Nephron (organoid): Measurements from ENCODE around the gene KLHL13.
A peak's percentile ranks its signal among the peaks of the same experiment; 100 is the strongest.

ENCODE experiments used
- H3K27ac Mint-ChIP-seq, 3 experiments: 2 replicates each; pipeline ENCODE4 v1.8.0; 2020; ENCODE audit warnings: mixed read lengths in 3 of 3, mild to moderate bottlenecking in 2 of 3, moderate library complexity in 1 of 3
- H3K27me3 Mint-ChIP-seq: 2 replicates; pipeline ENCODE4 v1.8.0; 2021; ENCODE audit warnings: low read depth, mild to moderate bottlenecking, moderate library complexity, mixed read lengths
- H3K36me3 Mint-ChIP-seq: 2 replicates; pipeline ENCODE4 v1.8.0; 2020; ENCODE audit warnings: low read depth, mixed read lengths
- H3K4me1 Mint-ChIP-seq: 2 replicates; pipeline ENCODE4 v1.8.0; 2020; ENCODE audit warnings: mixed read lengths
- H3K4me3 Mint-ChIP-seq, 3 experiments: 2 replicates each; pipeline ENCODE4 v1.8.0; 2020; ENCODE audit warnings: mild to moderate bottlenecking in 3 of 3, mixed read lengths in 3 of 3, moderate library complexity in 2 of 3
- H3K9me3 Mint-ChIP-seq: 2 replicates; pipeline ENCODE4 v1.8.0; 2020; ENCODE audit warnings: mixed read lengths
- CTCF ChIP-seq, 3 experiments: fragments of 200-600 bp; sonication (generic); IDR thresholded peaks; one replicate each; pipeline ENCODE4 v1.5.0; 2021; ENCODE audit warnings: antibody characterized with exemption in 3 of 3; ENCODE audit not compliant: unreplicated experiment in 3 of 3

Gene KLHL13

GRCh38 chrX:117895418-117895817 is 221.2 kb downstream of the KLHL13 start:
- Mint-ChIP-seq H3K4me3 (no peak overlapping the region), H3K27ac (peak overlapping the region in 1 of 3 experiments; percentile 52), H3K27me3 (no peaks in the 10 kb centered on the region), H3K4me1 (no peaks in the 10 kb centered on the region), H3K9me3 (no peaks in the 10 kb centered on the region), H3K36me3 (peaks cover 9% of the 10 kb centered on the region)
- TF ChIP-seq CTCF (IDR thresholded peaks at IDR 0.05; ENCODE audit: unreplicated experiment in 3 of 3): no peak

GRCh38 chrX:117892469-117892868 is 224.1 kb downstream of the KLHL13 start:
- H3K27me3 Mint-ChIP-seq: no peaks in the 10 kb centered on the region
- peaks cover 2% of the 10 kb centered on the region for H3K9me3 Mint-ChIP-seq
- H3K4me1 Mint-ChIP-seq: peaks cover 8% of the 10 kb centered on the region
- H3K36me3 Mint-ChIP-seq: peaks cover 9% of the 10 kb centered on the region
- no peak overlapping the region for H3K4me3 Mint-ChIP-seq
- peak overlapping the region in 1 of 3 experiments; percentile 60 for H3K27ac Mint-ChIP-seq
- no peak for TF ChIP-seq CTCF (IDR thresholded peaks at IDR 0.05; ENCODE audit: unreplicated experiment in 3 of 3)

- no peaks in the 10 kb centered on the region for H3K27me3 Mint-ChIP-seq
- TF ChIP-seq CTCF (IDR thresholded peaks at IDR 0.05; ENCODE audit: unreplicated experiment in 3 of 3): no peak
- H3K27ac Mint-ChIP-seq: no peak overlapping the region
Observed at GRCh38 chrX:117871796-117872195, 244.8 kb downstream of the KLHL13 start.

GRCh38 chrX:117860517-117860916 is 256.1 kb downstream of the KLHL13 start:
- no peak for TF ChIP-seq CTCF (IDR thresholded peaks at IDR 0.05; ENCODE audit: unreplicated experiment in 3 of 3)
- Mint-ChIP-seq H3K9me3 (peaks cover 3% of the 10 kb centered on the region), H3K27ac (no peak overlapping the region), H3K36me3 (no peaks in the 10 kb centered on the region), H3K27me3 (no peaks in the 10 kb centered on the region), H3K4me1 (peaks cover 5% of the 10 kb centered on the region), H3K4me3 (no peak overlapping the region)

More at GRCh38 chrX:117871796-117872195, 244.8 kb downstream of the KLHL13 start:
- H3K4me3 Mint-ChIP-seq: no peak overlapping the region
- H3K36me3 Mint-ChIP-seq: no peaks in the 10 kb centered on the region
- peaks cover 25% of the 10 kb centered on the region for H3K9me3 Mint-ChIP-seq
- no peaks in the 10 kb centered on the region for H3K4me1 Mint-ChIP-seq

GRCh38 chrX:117854806-117855205 is 261.8 kb downstream of the KLHL13 start:
- Mint-ChIP-seq H3K27ac (peak overlapping the region; percentile 14 to 95 (median 51)), H3K4me3 (no peak overlapping the region), H3K36me3 (no peaks in the 10 kb centered on the region), H3K4me1 (peaks cover 5% of the 10 kb centered on the region), H3K27me3 (no peaks in the 10 kb centered on the region), H3K9me3 (peaks cover 3% of the 10 kb centered on the region)
- no peak for TF ChIP-seq CTCF (IDR thresholded peaks at IDR 0.05; ENCODE audit: unreplicated experiment in 3 of 3)

GRCh38 chrX:117851025-117851424 is 265.6 kb downstream of the KLHL13 start:
- TF ChIP-seq CTCF (IDR thresholded peaks at IDR 0.05; ENCODE audit: unreplicated experiment in 3 of 3): no peak

More at GRCh38 chrX:117851025-117851424, 265.6 kb downstream of the KLHL13 start:
- no peaks in the 10 kb centered on the region for H3K4me1 Mint-ChIP-seq
- no peaks in the 10 kb centered on the region for H3K27me3 Mint-ChIP-seq
- H3K9me3 Mint-ChIP-seq: peaks cover 6% of the 10 kb centered on the region
- no peak overlapping the region for H3K4me3 Mint-ChIP-seq
- no peak overlapping the region for H3K27ac Mint-ChIP-seq
- no peaks in the 10 kb centered on the region for H3K36me3 Mint-ChIP-seq
